Lung (tissue), 12 donors: ENCODE results near the gene COPG1. TPM values are rescaled to one million over a fixed set of nuclear protein-coding genes. Genes with fewer than 3 reads are reported as not detected.
"Not testable (repeated sequence)": the region's sequence is repeated elsewhere in the genome, so short reads cannot be mapped to it uniquely, and the experiment has no call there.

Experiments
- ATAC-seq: fragments of 200-7000 bp; cut with Tn5 transposase; one replicate; pipeline ENCODE4 v1.9.1; 2020; ENCODE audit warnings: moderate number of reproducible peaks; ENCODE audit not compliant: insufficient read depth, low FRiP score
- DNase-seq, 3 donors: peaks; one replicate each; pipeline ENCODE4 v3.0.0-alpha.2; 2013 to 2017
- H3K27ac ChIP-seq, 2 donors: one replicate each; pipeline ENCODE4 v1.5.1; 2013; ENCODE audit warnings: mild to moderate bottlenecking in 2 of 2, moderate library complexity in 2 of 2, control low read depth in 1 of 2, inconsistent platforms in 1 of 2, low read depth in 1 of 2, low read length in 1 of 2
- H3K27me3 ChIP-seq, 3 donors: one replicate each; pipeline ENCODE4 v1.5.1; 2013; ENCODE audit warnings: low read length in 2 of 3; ENCODE audit not compliant: control insufficient read depth in 3 of 3, insufficient read depth in 3 of 3
- H3K36me3 ChIP-seq, 4 donors: one replicate each; pipeline ENCODE4 v1.5.1; 2013; ENCODE audit warnings: low read length in 4 of 4, mild to moderate bottlenecking in 1 of 4, moderate library complexity in 1 of 4; ENCODE audit not compliant: control insufficient read depth in 4 of 4, insufficient read depth in 4 of 4
- H3K4me1 ChIP-seq, 5 donors: one replicate each; pipeline ENCODE4 v1.5.1; 2013; ENCODE audit warnings: low read length in 5 of 5, mild to moderate bottlenecking in 2 of 5, moderate library complexity in 1 of 5; ENCODE audit not compliant: control insufficient read depth in 5 of 5, insufficient read depth in 5 of 5
- H3K4me3 ChIP-seq: one replicate; pipeline ENCODE4 v1.5.1; 2013; ENCODE audit warnings: mild to moderate bottlenecking, control low read depth, moderate library complexity
- H3K9ac ChIP-seq, 2 donors: one replicate each; pipeline ENCODE4 v1.5.1; 2013; ENCODE audit warnings: low read length in 2 of 2, control low read depth in 1 of 2; ENCODE audit not compliant: insufficient read depth in 1 of 2
- H3K9me3 ChIP-seq, 4 donors: one replicate each; pipeline ENCODE4 v1.5.1; 2013; ENCODE audit warnings: low read length in 3 of 4, mild to moderate bottlenecking in 1 of 4, moderate library complexity in 1 of 4; ENCODE audit not compliant: control insufficient read depth in 4 of 4, insufficient read depth in 3 of 4
- WGBS, 2 donors: extraction: QIAGEN DNeasy Blood & Tissue Kit; methylation state at CpG; one replicate each; pipeline ENCODE4 v1.1.7; 2013; 5-methylcytosine and 5-hydroxymethylcytosine counted together
- polyA plus RNA-seq, 2 donors: library from polyadenylated mRNA; stranded (reverse); fragments of 200-250 nt; gene quantifications; one replicate each; pipeline ENCODE4 v1.2.1, GENCODE V29; 2013
- total RNA-seq, 2 donors: library from RNA; depleted of rRNA in 1 of 2; stranded (reverse); fragments of >200 nt in 1 of 2; gene quantifications; one replicate each; pipeline ENCODE4 v1.2.1, GENCODE V29; 2014 to 2021
- TF ChIP-seq, protein P1 (sequence below): IDR thresholded peaks from 2 replicates; pipeline ENCODE4 v1.5.1; 2012; ENCODE audit warnings: mild to moderate bottlenecking; ENCODE audit errors: control extremely low read depth, extremely low read depth
- donor health status: control.
- donor health status: control.
- donor health status: Bipolar disorder and iron deficiency.
- donor health status: healthy.
- donor health status: DM: yes; HTN: yes; CAD: no.

COPG1 gene
- total and polyA plus RNA-seq, 4 donors: 126 to 234 (median 146) TPM

DNA sequence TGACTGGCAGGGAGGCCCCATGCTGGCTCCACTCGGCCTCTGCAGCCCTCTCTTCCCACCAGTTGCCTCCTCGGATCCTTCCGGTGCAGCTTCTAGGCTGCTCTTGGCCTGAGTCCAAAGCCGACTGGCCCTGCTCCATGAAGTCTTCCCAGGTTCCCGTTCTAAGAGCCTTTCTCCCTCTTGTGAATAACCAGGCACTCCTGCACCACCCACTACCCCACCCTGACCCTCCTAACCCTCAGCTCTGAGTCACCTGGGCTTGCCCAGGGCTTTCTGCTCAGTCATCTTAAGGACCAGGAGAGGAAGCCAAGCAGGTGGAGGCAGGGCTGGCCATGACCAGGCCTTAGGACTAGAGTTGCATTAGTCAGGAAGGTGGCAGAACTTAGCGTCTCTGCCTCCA lies 37.6 kb upstream of the COPG1 start:
- no peaks in the 10 kb centered on the region for H3K9me3 ChIP-seq
- ATAC-seq (peak; percentile 98), DNase-seq (peak; percentile 75 to 83 (median 76))
- no peaks in the 10 kb centered on the region for H3K27me3 ChIP-seq
- H3K4me3 ChIP-seq: no peak overlapping the region
- peaks cover 0 to 12% (median 0%) of the 10 kb centered on the region in 5 donors for H3K4me1 ChIP-seq
- TF ChIP-seq, protein P1, sequence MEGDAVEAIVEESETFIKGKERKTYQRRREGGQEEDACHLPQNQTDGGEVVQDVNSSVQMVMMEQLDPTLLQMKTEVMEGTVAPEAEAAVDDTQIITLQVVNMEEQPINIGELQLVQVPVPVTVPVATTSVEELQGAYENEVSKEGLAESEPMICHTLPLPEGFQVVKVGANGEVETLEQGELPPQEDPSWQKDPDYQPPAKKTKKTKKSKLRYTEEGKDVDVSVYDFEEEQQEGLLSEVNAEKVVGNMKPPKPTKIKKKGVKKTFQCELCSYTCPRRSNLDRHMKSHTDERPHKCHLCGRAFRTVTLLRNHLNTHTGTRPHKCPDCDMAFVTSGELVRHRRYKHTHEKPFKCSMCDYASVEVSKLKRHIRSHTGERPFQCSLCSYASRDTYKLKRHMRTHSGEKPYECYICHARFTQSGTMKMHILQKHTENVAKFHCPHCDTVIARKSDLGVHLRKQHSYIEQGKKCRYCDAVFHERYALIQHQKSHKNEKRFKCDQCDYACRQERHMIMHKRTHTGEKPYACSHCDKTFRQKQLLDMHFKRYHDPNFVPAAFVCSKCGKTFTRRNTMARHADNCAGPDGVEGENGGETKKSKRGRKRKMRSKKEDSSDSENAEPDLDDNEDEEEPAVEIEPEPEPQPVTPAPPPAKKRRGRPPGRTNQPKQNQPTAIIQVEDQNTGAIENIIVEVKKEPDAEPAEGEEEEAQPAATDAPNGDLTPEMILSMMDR: no peak
- peak overlapping the region in 1 of 2 donors; percentile 11 for H3K27ac ChIP-seq
- no peak overlapping the region for H3K9ac ChIP-seq
- H3K36me3 ChIP-seq: no peaks in the 10 kb centered on the region
- WGBS, 2 donors: 16 to 45% methylated on average over 6 of the region's 6 CpGs

DNA sequence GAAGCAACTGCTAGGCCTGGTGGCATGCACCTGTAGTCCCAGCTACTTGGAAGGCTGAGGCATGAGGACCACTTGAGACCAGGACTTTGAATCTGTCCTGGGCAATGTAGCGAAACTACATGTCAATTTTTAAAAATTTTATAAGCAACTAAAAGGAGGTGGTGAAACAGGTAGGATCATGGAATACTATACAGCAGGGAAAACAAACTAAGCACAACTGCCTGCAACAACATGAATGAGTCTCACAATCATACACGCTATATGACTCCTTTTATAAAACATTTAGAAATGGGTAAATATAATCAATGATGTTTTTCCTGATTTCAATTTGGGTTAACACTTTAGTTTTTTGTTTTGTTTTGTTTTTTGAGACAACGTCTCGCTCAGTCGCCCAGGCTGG lies 36.2 kb upstream of the COPG1 start:
- ATAC-seq: no peak
- TF ChIP-seq, protein P1: no peak
- WGBS, 2 donors: 95 to 96% methylated on average over 5 of the region's 5 CpGs

DNA sequence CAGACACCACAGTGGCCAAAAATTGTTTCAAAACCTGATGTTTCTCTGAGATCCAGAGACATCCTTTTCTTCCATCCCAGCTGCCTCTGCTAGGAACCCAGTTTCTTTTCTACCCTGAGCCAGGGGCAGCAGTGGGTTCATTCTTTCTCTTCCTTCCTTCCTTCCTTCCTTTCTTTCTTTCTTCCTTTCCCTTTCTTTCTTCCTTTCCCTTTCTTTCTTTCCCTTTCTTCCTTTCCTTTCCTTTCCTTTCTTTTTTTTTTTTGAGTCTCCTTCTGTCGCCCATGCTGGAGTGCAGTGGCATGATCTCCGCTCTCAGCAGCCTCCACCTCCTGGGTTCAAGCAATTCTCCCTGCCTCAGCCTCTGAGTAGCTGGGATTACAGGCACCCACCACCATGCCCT lies 30.7 kb upstream of the COPG1 start:
- WGBS, 2 donors: 89 to 93% methylated on average over 2 of the region's 2 CpGs
- no peak overlapping the region for H3K27ac ChIP-seq
- H3K4me1 ChIP-seq: no peaks in the 10 kb centered on the region
- ATAC-seq (no peak), DNase-seq (no peak)
- no peak overlapping the region for H3K9ac ChIP-seq
- no peak overlapping the region for H3K4me3 ChIP-seq
- no peaks in the 10 kb centered on the region for H3K27me3 ChIP-seq
- TF ChIP-seq, protein P1: no peak
- no peaks in the 10 kb centered on the region for H3K9me3 ChIP-seq
- no peaks in the 10 kb centered on the region for H3K36me3 ChIP-seq

More for the DNA sequence above, 36.2 kb upstream of the COPG1 start:
- no peak overlapping the region for H3K9ac ChIP-seq
- no peaks in the 10 kb centered on the region for H3K36me3 ChIP-seq
- H3K27ac ChIP-seq: no peak overlapping the region
- no peak for DNase-seq
- H3K9me3 ChIP-seq: no peaks in the 10 kb centered on the region
- peaks cover 0 to 9% (median 0%) of the 10 kb centered on the region in 5 donors for H3K4me1 ChIP-seq
- H3K4me3 ChIP-seq: no peak overlapping the region
- H3K27me3 ChIP-seq: no peaks in the 10 kb centered on the region

DNA sequence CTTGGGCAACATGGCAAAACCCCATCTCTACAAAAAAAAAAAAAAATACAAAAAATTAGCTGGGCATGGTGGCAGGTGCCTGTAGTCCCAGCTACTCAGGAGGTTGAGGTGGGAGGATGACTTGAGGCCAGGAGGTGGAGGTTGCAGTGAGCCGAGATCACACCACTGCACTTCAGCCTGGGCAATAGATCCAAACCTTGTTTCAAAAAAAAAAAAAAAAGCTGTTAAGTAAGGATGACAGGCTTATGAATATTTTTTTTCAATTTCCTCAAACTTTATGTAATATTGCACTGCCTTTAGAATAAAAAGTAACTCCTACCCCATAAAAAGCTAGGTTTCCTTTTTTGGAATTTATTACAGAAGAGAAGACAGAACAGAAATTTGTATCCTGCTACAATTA lies 25.0 kb upstream of the COPG1 start:
- not testable (repeated sequence) for H3K9ac ChIP-seq, H3K4me3 ChIP-seq, H3K27me3 ChIP-seq, H3K9me3 ChIP-seq, DNase-seq, H3K36me3 ChIP-seq, ATAC-seq
- peaks cover 4 to 25% (median 12%) of the 10 kb centered on the region in 5 donors for H3K4me1 ChIP-seq
- WGBS, 2 donors: 53 to 58% methylated on average over 1 of the region's 1 CpG
- peak overlapping the region; percentile 36 to 78 for H3K27ac ChIP-seq
